CD4-positive, CD25-positive, alpha-beta regulatory T cell (primary cell): ENCODE data around the gene CCDC106. TPM values are rescaled to one million over a fixed set of nuclear protein-coding genes. Genes with fewer than 3 reads are reported as not detected.

ENCODE experiments used
- ATAC-seq, 2 donors: fragments of 150-1000 bp; cut with Tn5 transposase; one replicate each; pipeline ENCODE4 v1.10.0; 2021; ENCODE audit warnings: low read depth in 2 of 2, moderate number of reproducible peaks in 2 of 2, moderate library complexity in 1 of 2
- DNase-seq, 3 donors: peaks; one replicate each; pipeline versions ENCODE4 v3.0.0 to v3.0.0-alpha.2; 2012 to 2022; ENCODE audit warnings: mixed read lengths in 1 of 3
- H3K27ac ChIP-seq: one replicate; pipeline ENCODE4 v1.7.0; 2013; ENCODE audit warnings: mild to moderate bottlenecking, low read length; ENCODE audit not compliant: insufficient read depth, poor library complexity, severe bottlenecking
- H3K27me3 ChIP-seq: one replicate; pipeline ENCODE4 v1.7.0; 2013; ENCODE audit warnings: low read length; ENCODE audit not compliant: control insufficient read depth, insufficient read depth
- H3K36me3 ChIP-seq: one replicate; pipeline ENCODE4 v1.7.0; 2013; ENCODE audit warnings: mild to moderate bottlenecking, low read length, moderate library complexity; ENCODE audit not compliant: control insufficient read depth, insufficient read depth
- H3K4me1 ChIP-seq: 2 replicates; pipeline ENCODE4 v1.7.0; 2013; ENCODE audit warnings: mild to moderate bottlenecking, low read length; ENCODE audit not compliant: insufficient read depth, control insufficient read depth, poor library complexity, severe bottlenecking
- H3K4me3 ChIP-seq: one replicate; pipeline ENCODE4 v1.7.0; 2013; ENCODE audit warnings: low read depth, mild to moderate bottlenecking, low read length, moderate library complexity
- H3K9me3 ChIP-seq, 2 experiments: 1 replicate in 1 of 2; 2 replicates in 1 of 2; pipeline ENCODE4 v1.7.0; 2013; ENCODE audit warnings: low read length in 2 of 2, mild to moderate bottlenecking in 1 of 2, moderate library complexity in 1 of 2; ENCODE audit not compliant: control insufficient read depth in 2 of 2
- H3K27ac Mint-ChIP-seq, 3 donors: one replicate each; pipeline ENCODE4 v1.8.0; 2020 to 2022; ENCODE audit warnings: mild to moderate bottlenecking in 3 of 3, mixed read lengths in 3 of 3, moderate library complexity in 2 of 3
- H3K27me3 Mint-ChIP-seq: one replicate; pipeline ENCODE4 v1.8.0; 2022; ENCODE audit warnings: mild to moderate bottlenecking, mixed read lengths
- H3K36me3 Mint-ChIP-seq: one replicate; pipeline ENCODE4 v1.8.0; 2020; ENCODE audit warnings: mixed read lengths
- H3K4me1 Mint-ChIP-seq, 4 donors: one replicate each; pipeline ENCODE4 v1.8.0; 2020 to 2022; ENCODE audit warnings: mixed read lengths in 4 of 4, mild to moderate bottlenecking in 1 of 4
- H3K4me3 Mint-ChIP-seq, 4 donors: one replicate each; pipeline ENCODE4 v1.8.0; 2020 to 2022; ENCODE audit warnings: mild to moderate bottlenecking in 4 of 4, mixed read lengths in 4 of 4, moderate library complexity in 3 of 4
- H3K9me3 Mint-ChIP-seq, 7 donors: one replicate each; pipeline ENCODE4 v1.8.0; 2020 to 2022; ENCODE audit warnings: mixed read lengths in 7 of 7, mild to moderate bottlenecking in 3 of 7, moderate library complexity in 2 of 7
- polyA plus RNA-seq, 4 donors: library from polyadenylated mRNA; unstranded; fragments of 300-500 nt; fragmentation: Illumina TruSeq; gene quantifications; one replicate each; pipeline ENCODE4 v1.2.3, GENCODE V29; 2021
- total RNA-seq: library from RNA; stranded (reverse); gene quantifications from one replicate; pipeline ENCODE4 v1.2.3, GENCODE V29; 2022

CCDC106 gene
- total and polyA plus RNA-seq, 5 donors from 2014 or later = 0.22 to 1.0 (median 0.56) TPM

DNA sequence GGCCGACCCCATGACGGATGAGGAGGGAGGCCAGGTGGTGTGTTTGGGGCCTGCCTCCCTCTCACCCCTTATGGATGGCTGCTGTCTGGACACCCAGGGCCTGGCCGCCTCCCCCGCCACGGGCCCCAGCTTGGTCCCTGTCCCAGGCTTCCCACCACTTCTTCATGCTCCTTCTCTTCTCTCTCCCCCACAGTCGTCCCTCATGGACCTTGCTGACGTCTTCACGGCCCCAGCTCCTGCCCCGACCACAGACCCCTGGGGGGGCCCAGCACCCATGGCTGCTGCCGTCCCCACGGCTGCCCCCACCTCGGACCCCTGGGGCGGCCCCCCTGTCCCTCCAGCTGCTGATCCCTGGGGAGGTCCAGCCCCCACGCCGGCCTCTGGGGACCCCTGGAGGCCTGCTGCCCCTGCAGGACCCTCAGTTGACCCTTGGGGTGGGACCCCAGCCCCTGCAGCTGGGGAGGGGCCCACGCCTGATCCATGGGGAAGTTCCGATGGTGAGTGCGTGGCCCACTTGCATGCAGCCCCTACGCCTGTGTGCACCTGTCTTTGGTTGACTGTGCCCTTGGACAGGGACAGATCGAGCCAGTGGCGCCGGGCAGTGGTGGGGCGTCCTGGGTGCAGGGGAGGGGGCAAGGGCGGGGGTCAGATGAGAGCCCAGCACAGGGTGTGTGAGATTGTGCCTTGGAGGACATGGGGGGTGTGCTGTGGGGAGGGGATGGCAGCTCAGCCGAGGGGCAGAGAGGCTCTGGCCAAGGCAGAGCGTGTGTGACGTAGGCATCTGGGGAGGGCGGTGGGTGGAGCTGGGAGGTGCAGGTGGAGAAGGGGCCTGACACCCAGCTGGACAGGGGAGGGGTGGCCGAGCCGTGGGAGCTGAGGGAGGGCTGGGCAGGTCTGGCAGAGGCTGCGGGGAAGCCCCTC lies 43.8 kb downstream of the CCDC106 start:
- Mint-ChIP-seq H3K4me3 (no peak overlapping the region), H3K4me1 (peaks cover 0 to 7% (median 0%) of the 10 kb centered on the region in 4 donors), H3K9me3 (no peaks in the 10 kb centered on the region), H3K27ac (no peak overlapping the region), H3K36me3 (peaks cover 5% of the 10 kb centered on the region), H3K27me3 (no peaks in the 10 kb centered on the region)
- Histone ChIP-seq H3K4me3 (no peak overlapping the region), H3K27me3 (no peaks in the 10 kb centered on the region), H3K27ac (no peak overlapping the region), H3K4me1 (no peaks in the 10 kb centered on the region), H3K36me3 (peaks cover 54% of the 10 kb centered on the region), H3K9me3 (no peaks in the 10 kb centered on the region)
- DNase-seq (no peak), ATAC-seq (no peak)

DNA sequence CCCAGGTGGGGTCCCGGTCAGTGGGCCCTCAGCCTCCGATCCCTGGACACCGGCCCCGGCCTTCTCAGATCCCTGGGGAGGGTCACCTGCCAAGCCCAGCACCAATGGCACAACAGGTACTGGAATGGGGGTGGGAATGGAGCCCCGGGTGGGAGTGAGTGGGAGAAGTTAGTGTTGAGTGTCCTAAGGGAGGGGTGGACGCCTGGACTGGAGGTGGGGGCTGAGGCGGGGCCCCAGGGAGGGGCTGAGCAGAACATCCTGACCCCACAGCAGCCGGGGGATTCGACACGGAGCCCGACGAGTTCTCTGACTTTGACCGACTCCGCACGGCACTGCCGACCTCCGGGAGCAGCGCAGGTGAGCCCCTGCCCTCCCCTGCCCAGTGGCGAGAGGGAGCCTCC lies 44.7 kb downstream of the CCDC106 start:
- no peak overlapping the region for H3K4me3 ChIP-seq
- H3K36me3 ChIP-seq = peaks cover 51% of the 10 kb centered on the region
- H3K27me3 ChIP-seq = no peaks in the 10 kb centered on the region
- ATAC-seq = no peak
- H3K4me3 Mint-ChIP-seq = no peak overlapping the region
- no peaks in the 10 kb centered on the region for H3K9me3 ChIP-seq
- H3K4me1 ChIP-seq = no peaks in the 10 kb centered on the region
- H3K36me3 Mint-ChIP-seq = peaks cover 9% of the 10 kb centered on the region
- DNase-seq = no peak
- no peaks in the 10 kb centered on the region for H3K9me3 Mint-ChIP-seq
- H3K27ac Mint-ChIP-seq = no peak overlapping the region
- no peaks in the 10 kb centered on the region for H3K27me3 Mint-ChIP-seq
- H3K4me1 Mint-ChIP-seq = peaks cover 0 to 7% (median 1%) of the 10 kb centered on the region in 4 donors
- no peak overlapping the region for H3K27ac ChIP-seq

DNA sequence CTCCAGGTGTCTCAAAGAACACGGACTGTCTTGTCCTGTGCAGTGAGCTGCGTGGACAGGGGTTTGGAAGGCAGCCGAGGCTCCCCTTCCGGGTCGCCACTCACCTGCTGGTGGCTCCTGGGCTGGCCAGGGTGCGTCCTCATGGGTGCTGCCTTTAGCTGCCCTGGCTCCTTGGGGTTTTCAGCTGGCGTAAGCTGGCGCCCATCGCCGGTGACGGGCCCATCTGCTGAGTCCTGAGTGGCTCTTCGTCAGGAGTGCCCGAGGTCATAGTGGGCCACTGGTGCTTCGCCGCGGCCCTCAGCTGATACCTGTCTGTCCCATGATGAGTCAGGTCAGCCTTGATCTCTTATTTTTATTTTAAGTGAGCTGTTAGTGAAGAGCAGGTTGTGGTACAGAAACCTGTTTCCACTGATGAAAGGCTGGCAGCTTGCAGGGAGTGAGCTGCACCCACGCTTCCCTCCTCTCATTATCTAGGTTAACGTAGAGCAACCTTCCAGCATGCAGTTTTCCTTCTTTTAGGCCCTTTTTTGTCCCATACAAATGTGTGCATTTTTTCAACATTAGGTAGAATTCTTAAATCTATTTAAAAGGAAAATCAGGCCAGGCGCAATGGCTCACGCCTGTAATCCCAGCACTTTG lies 45.4 kb downstream of the CCDC106 start:
- no peaks in the 10 kb centered on the region for H3K9me3 ChIP-seq
- ATAC-seq (no peak), DNase-seq (no peak)
- Mint-ChIP-seq H3K4me1 (peaks cover 0 to 8% (median 0%) of the 10 kb centered on the region in 4 donors), H3K27ac (peak overlapping the region in 1 of 3 donors; percentile 9), H3K36me3 (peaks cover 11% of the 10 kb centered on the region), H3K4me3 (no peak overlapping the region), H3K9me3 (no peaks in the 10 kb centered on the region), H3K27me3 (no peaks in the 10 kb centered on the region)
- H3K36me3 ChIP-seq = peaks cover 48% of the 10 kb centered on the region
- no peaks in the 10 kb centered on the region for H3K4me1 ChIP-seq
- no peak overlapping the region for H3K4me3 ChIP-seq
- H3K27ac ChIP-seq = no peak overlapping the region
- H3K27me3 ChIP-seq = no peaks in the 10 kb centered on the region

DNA sequence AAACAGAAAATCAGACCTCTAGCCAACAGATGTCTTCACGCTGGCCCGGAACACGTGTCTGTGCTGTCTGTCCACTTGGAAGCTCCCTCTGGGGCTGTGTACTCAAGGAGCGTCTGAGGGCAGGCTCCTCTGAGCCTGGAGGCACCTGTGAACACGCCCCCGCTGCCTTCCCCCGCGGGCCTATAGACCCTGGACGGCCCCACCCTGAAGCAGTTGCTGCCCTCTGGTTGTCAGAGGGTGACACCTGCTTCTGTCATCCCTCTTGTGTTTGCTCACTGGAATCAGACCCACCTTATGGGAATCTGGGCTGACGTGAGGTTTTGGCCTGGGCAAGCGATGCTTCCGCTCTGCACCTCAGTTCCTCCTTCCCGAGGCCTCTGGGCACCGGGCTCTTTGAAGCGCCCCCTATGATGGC lies 46.2 kb downstream of the CCDC106 start:
- no peak for DNase-seq
- Mint-ChIP-seq H3K4me1 (peaks cover 0 to 8% (median 0%) of the 10 kb centered on the region in 4 donors), H3K36me3 (peaks cover 17% of the 10 kb centered on the region), H3K27me3 (no peaks in the 10 kb centered on the region), H3K27ac (no peak overlapping the region), H3K4me3 (no peak overlapping the region), H3K9me3 (no peaks in the 10 kb centered on the region)
- H3K27ac ChIP-seq = no peak overlapping the region
- H3K4me1 ChIP-seq = no peaks in the 10 kb centered on the region
- H3K27me3 ChIP-seq = no peaks in the 10 kb centered on the region
- no peak for ATAC-seq
- no peak overlapping the region for H3K4me3 ChIP-seq
- H3K9me3 ChIP-seq = no peaks in the 10 kb centered on the region
- H3K36me3 ChIP-seq = peaks cover 42% of the 10 kb centered on the region

DNA sequence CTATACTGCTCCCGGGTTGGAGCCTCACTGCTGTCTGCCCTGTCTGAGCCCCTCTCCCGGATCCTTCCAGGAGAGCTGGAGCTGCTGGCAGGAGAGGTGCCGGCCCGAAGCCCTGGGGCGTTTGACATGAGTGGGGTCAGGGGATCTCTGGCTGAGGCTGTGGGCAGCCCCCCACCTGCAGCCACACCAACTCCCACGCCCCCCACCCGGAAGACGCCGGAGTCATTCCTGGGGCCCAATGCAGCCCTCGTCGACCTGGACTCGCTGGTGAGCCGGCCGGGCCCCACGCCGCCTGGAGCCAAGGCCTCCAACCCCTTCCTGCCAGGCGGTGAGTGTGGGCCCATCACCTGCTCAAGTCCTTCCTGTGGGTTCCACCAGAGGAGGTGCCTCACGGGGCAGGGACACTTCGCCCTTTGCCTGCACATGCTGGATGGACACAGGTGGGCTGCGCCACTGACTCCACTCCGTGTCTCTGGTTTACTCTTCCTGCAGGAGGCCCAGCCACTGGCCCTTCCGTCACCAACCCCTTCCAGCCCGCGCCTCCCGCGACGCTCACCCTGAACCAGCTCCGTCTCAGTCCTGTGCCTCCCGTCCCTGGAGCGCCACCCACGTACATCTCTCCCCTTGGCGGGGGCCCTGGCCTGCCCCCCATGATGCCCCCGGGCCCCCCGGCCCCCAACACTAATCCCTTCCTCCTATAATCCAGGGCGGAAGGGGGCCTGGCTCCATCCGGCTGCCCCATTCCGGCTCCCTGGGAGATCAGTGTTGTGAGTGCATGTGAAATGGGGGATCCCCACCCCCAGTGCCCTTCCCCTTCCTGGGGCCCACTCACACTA lies 46.9 kb downstream of the CCDC106 start:
- Mint-ChIP-seq H3K27ac (no peak overlapping the region), H3K36me3 (peaks cover 12% of the 10 kb centered on the region), H3K27me3 (no peaks in the 10 kb centered on the region), H3K4me1 (peaks cover 0 to 8% (median 0%) of the 10 kb centered on the region in 4 donors), H3K4me3 (no peak overlapping the region), H3K9me3 (no peaks in the 10 kb centered on the region)
- no peak overlapping the region for H3K4me3 ChIP-seq
- no peaks in the 10 kb centered on the region for H3K9me3 ChIP-seq
- H3K27ac ChIP-seq = no peak overlapping the region
- no peaks in the 10 kb centered on the region for H3K4me1 ChIP-seq
- no peak for ATAC-seq
- no peak for DNase-seq
- no peaks in the 10 kb centered on the region for H3K27me3 ChIP-seq
- peaks cover 41% of the 10 kb centered on the region for H3K36me3 ChIP-seq

DNA sequence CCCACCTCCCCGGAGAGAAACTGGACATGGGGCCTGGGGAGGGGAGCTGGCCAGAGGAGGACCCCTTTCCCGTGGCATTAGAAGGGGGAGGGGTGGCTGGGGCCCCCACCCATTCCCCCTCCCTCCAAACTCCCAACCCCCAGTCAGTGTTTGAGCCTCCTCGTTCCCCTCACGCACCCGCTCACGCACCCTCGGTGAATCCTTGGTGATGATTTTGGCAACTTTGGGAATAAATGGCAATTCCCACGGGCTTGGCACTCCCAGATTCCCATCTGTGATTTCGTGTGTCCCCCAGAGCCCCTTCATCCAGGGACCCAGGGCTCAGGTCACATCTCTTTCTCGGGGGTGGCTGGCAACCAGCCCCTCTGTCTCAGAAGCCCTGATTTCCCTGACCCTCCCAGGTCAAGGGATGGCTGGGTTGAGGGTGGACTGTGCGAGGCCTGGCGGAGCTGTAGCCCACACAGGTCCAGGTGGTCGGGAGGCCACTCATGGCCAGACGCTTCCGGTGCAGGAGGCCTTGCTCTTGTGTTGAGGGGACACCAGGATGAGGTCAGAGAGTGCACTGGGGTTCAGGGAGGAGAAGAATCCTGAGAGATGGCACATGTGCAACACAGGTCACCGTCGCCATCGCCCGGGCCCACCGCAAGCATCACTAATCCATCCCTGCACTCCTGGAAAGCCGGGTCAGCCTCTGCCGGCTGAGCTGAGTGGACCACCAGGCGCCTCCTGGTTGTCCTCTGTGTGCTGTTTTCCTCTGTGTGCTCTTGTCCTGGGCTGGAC lies 47.7 kb downstream of the CCDC106 start:
- peaks cover 35% of the 10 kb centered on the region for H3K36me3 ChIP-seq
- no peak for DNase-seq
- peaks cover 17% of the 10 kb centered on the region for H3K36me3 Mint-ChIP-seq

More for the DNA sequence above, 47.7 kb downstream of the CCDC106 start:
- Histone ChIP-seq H3K9me3 (no peaks in the 10 kb centered on the region), H3K4me3 (no peak overlapping the region), H3K27ac (no peak overlapping the region), H3K27me3 (no peaks in the 10 kb centered on the region), H3K4me1 (no peaks in the 10 kb centered on the region)
- Mint-ChIP-seq H3K27me3 (no peaks in the 10 kb centered on the region), H3K4me3 (no peak overlapping the region), H3K4me1 (peaks cover 0 to 8% (median 0%) of the 10 kb centered on the region in 4 donors), H3K9me3 (no peaks in the 10 kb centered on the region), H3K27ac (no peak overlapping the region)
- no peak for ATAC-seq
